Liver (tissue), 9 donors: ENCODE data around the gene UBAP1L. TPM values are rescaled to one million over a fixed set of nuclear protein-coding genes. Genes with fewer than 3 reads are reported as not detected.
"Not testable (repeated sequence)": the region's sequence is repeated elsewhere in the genome, so short reads cannot be mapped to it uniquely, and the experiment has no call there.

ENCODE experiments used
- DNase-seq: peaks from one replicate; pipeline ENCODE4 v3.0.0-alpha.2; 2017; ENCODE audit warnings: low spot score
- H3K27ac ChIP-seq, 2 donors: one replicate each; pipeline ENCODE4 v1.7.0; 2013; ENCODE audit warnings: inconsistent platforms in 2 of 2, low read length in 2 of 2, control low read depth in 1 of 2, low read depth in 1 of 2, mild to moderate bottlenecking in 1 of 2
- H3K27me3 ChIP-seq, 4 donors: one replicate each; pipeline versions ENCODE4 v1.6.1 to v1.7.0; 2013; ENCODE audit warnings: low read length in 3 of 4, inconsistent platforms in 1 of 4, mild to moderate bottlenecking in 1 of 4, moderate library complexity in 1 of 4; ENCODE audit not compliant: control insufficient read depth in 4 of 4, insufficient read depth in 4 of 4
- H3K36me3 ChIP-seq, 4 donors: one replicate each; pipeline versions ENCODE4 v1.6.1 to v1.7.0; 2013; ENCODE audit warnings: low read length in 3 of 4, mild to moderate bottlenecking in 3 of 4, low read depth in 1 of 4, moderate library complexity in 1 of 4; ENCODE audit not compliant: control insufficient read depth in 4 of 4, insufficient read depth in 3 of 4
- H3K4me1 ChIP-seq, 4 donors: one replicate each; pipeline versions ENCODE4 v1.6.1 to v1.7.0; 2013; ENCODE audit warnings: low read length in 3 of 4, mild to moderate bottlenecking in 3 of 4, moderate library complexity in 1 of 4; ENCODE audit not compliant: control insufficient read depth in 4 of 4, insufficient read depth in 4 of 4
- H3K4me3 ChIP-seq, 3 donors: one replicate each; pipeline versions ENCODE4 v1.6.1 to v1.7.0; 2013; ENCODE audit warnings: low read length in 3 of 3, control low read depth in 1 of 3, low read depth in 1 of 3, mild to moderate bottlenecking in 1 of 3
- H3K9ac ChIP-seq, 2 donors: one replicate each; pipeline ENCODE4 v1.7.0; 2013; ENCODE audit warnings: low read length in 2 of 2, mild to moderate bottlenecking in 2 of 2, moderate library complexity in 2 of 2, control low read depth in 1 of 2, low read depth in 1 of 2
- H3K9me3 ChIP-seq, 4 donors: one replicate each; pipeline versions ENCODE4 v1.6.1 to v1.7.0; 2013; ENCODE audit warnings: low read length in 3 of 4; ENCODE audit not compliant: control insufficient read depth in 4 of 4
- ATF3 ChIP-seq: IDR thresholded peaks from 2 replicates; pipeline ENCODE4 v1.6.1; 2016; ENCODE audit warnings: antibody characterized with exemption
- EGR1 ChIP-seq, 2 donors: IDR thresholded peaks; 2 replicates each; pipeline ENCODE4 v1.6.1; 2016 to 2018; ENCODE audit warnings: antibody characterized with exemption in 2 of 2, low read depth in 2 of 2
- FOXA1 ChIP-seq: IDR thresholded peaks from 2 replicates; pipeline ENCODE4 v1.6.1; 2016; ENCODE audit warnings: antibody characterized with exemption
- HNF4A ChIP-seq, 2 donors: conservative IDR thresholded peaks; 2 replicates each; pipeline ENCODE4 v1.6.1; 2016; ENCODE audit warnings: antibody characterized with exemption in 2 of 2, mild to moderate bottlenecking in 2 of 2
- HNF4G ChIP-seq: IDR thresholded peaks from 2 replicates; pipeline ENCODE4 v1.6.1; 2016; ENCODE audit warnings: antibody characterized with exemption
- NR2F2 ChIP-seq: IDR thresholded peaks from 2 replicates; pipeline ENCODE4 v1.6.1; 2016; ENCODE audit warnings: antibody characterized with exemption
- RAD21 ChIP-seq, 2 donors: IDR thresholded peaks; 2 replicates each; pipeline ENCODE4 v1.6.1; 2016; ENCODE audit warnings: antibody characterized with exemption in 2 of 2, mild to moderate bottlenecking in 2 of 2
- REST ChIP-seq: IDR thresholded peaks from 2 replicates; pipeline ENCODE4 v1.6.1; 2016; ENCODE audit warnings: antibody characterized with exemption, mild to moderate bottlenecking
- SP1 ChIP-seq: IDR thresholded peaks from 2 replicates; pipeline ENCODE4 v1.6.1; 2018; ENCODE audit warnings: antibody characterized with exemption, mild to moderate bottlenecking
- TAF1 ChIP-seq: conservative IDR thresholded peaks from 2 replicates; pipeline ENCODE4 v1.6.1; 2016; ENCODE audit warnings: antibody characterized with exemption, mild to moderate bottlenecking
- YY1 ChIP-seq: IDR thresholded peaks from 2 replicates; pipeline ENCODE4 v1.6.1; 2016; ENCODE audit warnings: antibody characterized with exemption, mild to moderate bottlenecking
- ZBTB33 ChIP-seq: IDR thresholded peaks from 2 replicates; pipeline ENCODE4 v1.6.1; 2016; ENCODE audit warnings: antibody characterized with exemption
- WGBS: extraction: QIAGEN DNeasy Blood & Tissue Kit; methylation state at CpG from one replicate; pipeline ENCODE4 v1.1.7; 2013; 5-methylcytosine and 5-hydroxymethylcytosine counted together
- polyA plus RNA-seq, 2 donors: library from polyadenylated mRNA; stranded (reverse) in 1 of 2; unstranded in 1 of 2; fragments of 200-250 nt in 1 of 2; fragments of >200 nt in 1 of 2; fragmentation: Nextera tagmentation in 1 of 2; extraction: Ambion mirVana in 1 of 2; gene quantifications; one replicate each; pipeline versions ENCODE4 v1.2.1 to v1.2.3, GENCODE V29; 2013 to 2015
- total RNA-seq, 2 donors: library from RNA; depleted of rRNA; stranded (reverse); fragments of >200 nt; gene quantifications; one replicate each; pipeline ENCODE4 v1.2.3, GENCODE V29; 2014
- donor health status: healthy.
- donor health status: healthy.
- donor health status: healthy.
- donor health status: healthy.
- donor health status: healthy.

Gene UBAP1L
- total and polyA plus RNA-seq, 4 donors, result 0.57 to 6.9 (median 0.90) TPM

- Histone ChIP-seq H3K27ac (no peak overlapping the region), H3K9me3 (no peaks in the 10 kb centered on the region), H3K4me3 (no peak overlapping the region), H3K27me3 (no peaks in the 10 kb centered on the region), H3K9ac (no peak overlapping the region), H3K4me1 (peaks cover 0 to 6% (median 2%) of the 10 kb centered on the region in 4 donors), H3K36me3 (peaks cover 1 to 31% (median 17%) of the 10 kb centered on the region in 4 donors)
- TF ChIP-seq FOXA1 (no peak), EGR1 (IDR thresholded peaks at IDR 0.05; ENCODE audit: low read depth in 2 of 2) (no peak), TAF1 (no peak), NR2F2 (no peak), REST (no peak), HNF4A (conservative IDR thresholded peaks at IDR 0.05) (no peak), ZBTB33 (no peak), YY1 (no peak), SP1 (no peak), HNF4G (no peak), ATF3 (no peak), RAD21 (IDR thresholded peaks at IDR 0.05) (no peak)
- 91% methylated on average over 4 of the region's 4 CpGs for WGBS
- no peak for DNase-seq
Observed at GRCh38 chr15:65146438-65146837, 31.4 kb upstream of the UBAP1L start.

- WGBS, result 96% methylated on average over 6 of the region's 6 CpGs
- not testable (repeated sequence) for H3K9me3 ChIP-seq, H3K9ac ChIP-seq, DNase-seq, H3K4me1 ChIP-seq, H3K4me3 ChIP-seq, H3K36me3 ChIP-seq, H3K27ac ChIP-seq, H3K27me3 ChIP-seq
Observed at GRCh38 chr15:65138631-65139030, 23.6 kb upstream of the UBAP1L start.

GRCh38 chr15:65137893-65138292, 22.9 kb upstream of the UBAP1L start:
- H3K27me3 ChIP-seq, H3K9ac ChIP-seq, H3K4me3 ChIP-seq, H3K4me1 ChIP-seq, H3K36me3 ChIP-seq, DNase-seq, H3K27ac ChIP-seq, H3K9me3 ChIP-seq: not testable (repeated sequence)
- WGBS, result 97% methylated on average over 4 of the region's 4 CpGs

- H3K27me3 ChIP-seq, H3K4me3 ChIP-seq, H3K36me3 ChIP-seq, H3K27ac ChIP-seq, DNase-seq, H3K9me3 ChIP-seq, H3K9ac ChIP-seq: not testable (repeated sequence)
- WGBS, result 96% methylated on average over 7 of the region's 7 CpGs
- peaks cover 3 to 16% (median 10%) of the 10 kb centered on the region in 4 donors for H3K4me1 ChIP-seq
Observed at GRCh38 chr15:65137089-65137488, 22.1 kb upstream of the UBAP1L start.
